OCI-LY1 (cell line): Measurements from ENCODE around the gene DIRAS1.

Experiments
- EZH2 ChIP-seq: fragments of 200-600 bp; sonication (generic), shearing (Covaris generic); IDR thresholded peaks from 2 replicates; pipeline ENCODE4 v1.8.0; 2017; ENCODE audit warnings: borderline replicate concordance, mixed run types, mild to moderate bottlenecking, antibody characterized with exemption, low read length, moderate library complexity, mixed read lengths
- TF ChIP-seq, protein P1 (sequence below): fragments of 200-600 bp; sonication (generic), shearing (Covaris generic); IDR thresholded peaks from 2 replicates; pipeline ENCODE4 v1.5.1; 2017; ENCODE audit warnings: mild to moderate bottlenecking, antibody characterized with exemption, low read length, moderate library complexity, mixed read lengths

GRCh38 chr19:2720777-2721569 is at the start of gene DIRAS1:
- TF ChIP-seq, protein P1, sequence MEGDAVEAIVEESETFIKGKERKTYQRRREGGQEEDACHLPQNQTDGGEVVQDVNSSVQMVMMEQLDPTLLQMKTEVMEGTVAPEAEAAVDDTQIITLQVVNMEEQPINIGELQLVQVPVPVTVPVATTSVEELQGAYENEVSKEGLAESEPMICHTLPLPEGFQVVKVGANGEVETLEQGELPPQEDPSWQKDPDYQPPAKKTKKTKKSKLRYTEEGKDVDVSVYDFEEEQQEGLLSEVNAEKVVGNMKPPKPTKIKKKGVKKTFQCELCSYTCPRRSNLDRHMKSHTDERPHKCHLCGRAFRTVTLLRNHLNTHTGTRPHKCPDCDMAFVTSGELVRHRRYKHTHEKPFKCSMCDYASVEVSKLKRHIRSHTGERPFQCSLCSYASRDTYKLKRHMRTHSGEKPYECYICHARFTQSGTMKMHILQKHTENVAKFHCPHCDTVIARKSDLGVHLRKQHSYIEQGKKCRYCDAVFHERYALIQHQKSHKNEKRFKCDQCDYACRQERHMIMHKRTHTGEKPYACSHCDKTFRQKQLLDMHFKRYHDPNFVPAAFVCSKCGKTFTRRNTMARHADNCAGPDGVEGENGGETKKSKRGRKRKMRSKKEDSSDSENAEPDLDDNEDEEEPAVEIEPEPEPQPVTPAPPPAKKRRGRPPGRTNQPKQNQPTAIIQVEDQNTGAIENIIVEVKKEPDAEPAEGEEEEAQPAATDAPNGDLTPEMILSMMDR: no peak
- no peak for TF ChIP-seq EZH2
